NCI-H2107 treated with DMSO at 0.1 percent for 48 hours (cell line): Measurements from ENCODE around the gene SPON1.

Experiments
- DNase-seq: peaks from one replicate; lab custom pipeline; 2025; ENCODE audit not compliant: unreplicated experiment; lab: John Stamatoyannopoulos, UW

Gene SPON1

GRCh38 chr11:14184028-14184940, 221.8 kb downstream of the SPON1 start:
- no peak for DNase-seq

- DNase-seq: no peak
These were observed 222.9 kb downstream of the SPON1 start for GRCh38 chr11:14185461-14185860.

- no peak for DNase-seq
These were observed 223.7 kb downstream of the SPON1 start for GRCh38 chr11:14186046-14186775.

GRCh38 chr11:14189874-14190273, 227.4 kb downstream of the SPON1 start:
- DNase-seq: no peak

GRCh38 chr11:14190992-14191778, 228.7 kb downstream of the SPON1 start:
- no peak for DNase-seq

DNA sequence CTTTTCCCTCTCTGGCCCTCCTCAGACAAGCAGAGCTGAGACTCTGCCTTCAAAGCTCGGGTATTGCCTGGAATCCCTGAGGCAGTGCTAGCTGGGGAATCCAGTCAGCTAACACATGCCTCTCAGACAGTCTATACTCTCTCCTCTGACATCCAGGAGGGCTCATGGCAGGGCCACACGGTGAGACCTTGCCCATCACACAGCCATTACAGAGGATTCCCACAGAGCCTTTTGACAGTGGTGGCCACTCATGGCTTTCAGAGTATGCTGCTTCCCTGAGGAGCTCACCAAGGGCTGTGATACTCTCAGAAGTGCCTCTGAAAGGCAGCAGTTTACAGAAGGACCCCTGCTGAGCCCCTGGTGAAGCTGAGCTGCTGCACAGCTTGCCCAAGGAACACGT, 231.1 kb downstream of the SPON1 start:
- DNase-seq: no peak

DNA sequence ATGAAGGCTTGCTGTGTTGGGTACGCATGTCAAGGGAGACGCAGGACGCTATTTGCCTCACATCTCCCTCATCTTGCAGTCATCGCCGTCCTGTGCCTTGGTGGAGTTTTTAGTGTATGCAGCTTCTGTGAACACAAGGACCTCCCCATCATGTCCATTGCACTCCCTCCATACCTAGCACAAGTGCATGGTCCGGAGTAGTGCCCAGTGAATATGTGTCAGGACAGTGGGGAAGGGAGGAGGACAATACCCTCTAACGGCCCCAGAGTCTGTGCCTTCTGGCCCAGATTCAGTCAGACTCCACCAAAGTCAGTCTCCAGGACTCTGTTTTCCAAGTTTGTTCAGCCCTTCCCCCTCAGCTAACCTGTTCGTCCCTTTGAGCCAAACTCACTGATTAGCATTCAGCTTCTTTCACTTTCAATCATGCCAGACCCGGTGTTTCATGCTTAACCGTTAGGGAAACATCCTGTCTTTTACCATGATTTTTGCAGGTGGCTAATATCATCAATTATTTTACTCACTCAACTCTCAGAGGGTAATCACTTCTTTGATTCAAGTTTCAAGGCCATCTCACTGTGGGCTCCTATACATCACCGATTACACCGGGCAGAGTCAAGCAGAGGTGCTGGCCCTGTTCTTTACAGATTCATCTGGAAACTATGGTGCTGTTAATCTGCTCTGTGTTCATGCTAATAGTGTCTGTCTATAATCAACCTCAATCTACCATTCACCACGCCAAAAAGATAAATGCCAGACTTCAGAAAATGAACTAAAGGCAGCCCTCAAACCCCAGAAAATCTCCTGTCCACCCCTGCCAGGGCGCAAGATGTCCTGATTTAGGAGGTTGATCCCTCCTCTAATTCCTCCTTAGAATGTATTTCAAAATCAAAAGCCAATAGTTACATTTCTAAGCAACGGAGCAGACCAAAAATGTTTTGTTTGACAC, 240.0 kb downstream of the SPON1 start:
- DNase-seq: no peak

DNA sequence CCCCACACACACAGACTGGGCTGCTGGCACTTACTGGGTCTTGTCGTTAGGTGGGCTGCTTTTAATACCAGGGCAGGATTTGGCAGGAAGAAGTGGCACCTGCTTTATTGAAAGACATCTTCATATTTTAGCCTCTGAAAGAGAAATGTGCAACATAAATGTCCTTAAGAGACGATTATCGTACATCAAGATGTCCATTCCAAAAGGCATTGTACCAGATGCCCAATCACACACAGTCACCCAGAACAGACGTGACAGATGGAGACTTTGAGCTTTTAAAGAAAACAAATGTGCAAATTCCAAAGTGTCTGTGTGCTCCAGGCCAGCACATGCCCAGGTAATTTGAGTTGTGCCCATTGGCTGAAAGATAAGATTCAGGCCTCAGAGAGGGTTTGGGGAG, 240.8 kb downstream of the SPON1 start:
- no peak for DNase-seq

DNA sequence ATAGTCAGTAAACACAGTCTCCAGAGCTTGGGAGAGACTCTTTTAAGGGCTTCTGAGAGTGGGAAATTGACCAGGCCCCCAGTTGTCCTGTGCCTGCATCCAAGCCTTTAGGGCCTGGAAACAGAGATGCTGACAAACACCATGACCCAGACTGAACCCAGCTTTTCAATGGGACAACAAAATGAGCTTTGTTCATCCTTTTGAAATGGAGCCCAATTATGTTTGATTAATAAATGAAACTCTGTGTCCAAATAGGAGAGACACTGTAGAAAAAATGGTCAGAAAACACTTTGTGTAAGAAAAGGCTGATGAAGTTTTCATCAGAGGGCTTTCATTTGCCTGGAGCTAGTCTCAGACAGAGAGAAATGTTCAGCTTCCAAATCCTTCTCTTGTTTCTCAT, 250.5 kb downstream of the SPON1 start:
- DNase-seq: no peak

DNA sequence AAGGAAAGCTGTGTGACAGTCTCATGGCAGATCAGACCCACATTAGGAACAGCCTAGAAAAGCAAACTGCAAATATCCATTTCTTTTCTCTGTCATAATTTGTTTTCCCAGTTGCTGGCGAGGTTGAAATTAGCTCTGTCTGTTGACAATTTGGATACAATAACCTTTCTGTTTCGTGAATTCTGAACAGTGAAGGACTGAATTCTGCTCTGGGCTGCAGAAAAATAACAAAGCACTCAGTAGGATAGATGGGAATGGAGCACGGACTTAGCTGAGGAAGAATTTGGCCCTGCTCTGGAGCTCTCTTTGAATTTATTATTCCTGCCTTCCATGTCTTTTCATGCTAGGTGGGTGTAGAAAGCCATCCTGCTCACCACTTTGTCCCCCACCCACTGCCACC, 256.2 kb downstream of the SPON1 start:
- no peak for DNase-seq

- no peak for DNase-seq
These were observed 261.2 kb downstream of the SPON1 start for GRCh38 chr11:14223636-14224288.

DNA sequence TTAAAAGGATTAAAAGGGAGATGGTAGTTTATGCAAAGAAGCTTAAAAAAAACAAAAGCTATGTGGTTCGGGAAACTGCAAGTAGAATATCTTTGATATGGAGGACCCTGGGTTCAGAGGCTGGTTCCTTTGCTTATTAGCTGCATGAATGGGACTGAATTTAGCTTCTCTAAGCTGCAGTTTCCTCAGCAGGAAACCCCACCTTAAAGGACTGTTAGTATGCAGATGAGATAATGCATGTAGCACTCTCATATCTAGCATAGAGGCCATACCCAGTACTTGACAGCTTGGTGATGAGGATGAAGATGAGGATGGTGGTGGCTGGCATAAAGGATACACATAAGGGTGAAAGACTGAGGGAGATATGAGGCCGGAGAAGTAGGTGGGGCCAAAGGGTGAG, 261.9 kb downstream of the SPON1 start:
- no peak for DNase-seq

- no peak for DNase-seq
These were observed 263.1 kb downstream of the SPON1 start for GRCh38 chr11:14225666-14226065.

GRCh38 chr11:14228356-14228755, 265.8 kb downstream of the SPON1 start:
- no peak for DNase-seq

GRCh38 chr11:14229472-14229871, 266.9 kb downstream of the SPON1 start:
- DNase-seq: no peak

DNA sequence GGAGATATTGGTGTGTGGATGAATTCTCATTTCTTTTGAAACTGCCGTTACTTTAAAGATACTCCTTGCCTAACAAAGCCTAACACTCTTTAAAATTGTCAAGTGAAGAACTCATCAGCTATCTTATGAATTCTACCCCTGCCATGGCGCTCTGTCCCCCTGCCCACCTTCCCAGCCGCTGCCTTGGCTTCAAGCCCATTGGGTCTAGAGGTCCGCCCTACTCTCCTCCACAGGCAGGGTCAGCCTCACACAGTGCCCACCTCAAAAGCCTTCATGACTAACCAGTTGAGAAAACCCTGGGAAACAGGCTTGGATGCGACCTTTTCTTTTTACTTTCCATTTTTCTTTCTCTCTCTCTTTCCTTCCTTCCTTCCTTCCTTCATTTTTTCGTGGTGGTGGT, 267.9 kb downstream of the SPON1 start:
- no peak for DNase-seq

DNA sequence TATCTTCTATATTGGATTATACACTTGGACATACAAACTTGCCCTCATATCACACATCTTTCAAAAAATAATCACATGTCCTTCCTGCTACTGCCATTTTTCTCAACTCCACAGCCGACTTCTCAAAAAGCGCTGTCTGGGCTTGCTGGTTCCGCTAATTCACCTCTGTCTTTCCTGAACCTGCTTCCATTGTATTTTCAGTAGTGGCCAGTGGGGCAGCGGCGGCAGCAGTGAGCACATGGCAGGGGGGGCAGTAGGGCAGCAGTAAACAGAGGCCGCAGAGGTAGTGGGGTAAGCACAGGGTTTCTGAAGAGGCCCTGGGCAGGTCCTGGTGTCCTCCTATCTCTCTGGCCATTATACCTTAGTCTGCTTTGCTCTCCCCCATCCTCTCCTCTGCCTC, 270.1 kb downstream of the SPON1 start:
- no peak for DNase-seq

DNA sequence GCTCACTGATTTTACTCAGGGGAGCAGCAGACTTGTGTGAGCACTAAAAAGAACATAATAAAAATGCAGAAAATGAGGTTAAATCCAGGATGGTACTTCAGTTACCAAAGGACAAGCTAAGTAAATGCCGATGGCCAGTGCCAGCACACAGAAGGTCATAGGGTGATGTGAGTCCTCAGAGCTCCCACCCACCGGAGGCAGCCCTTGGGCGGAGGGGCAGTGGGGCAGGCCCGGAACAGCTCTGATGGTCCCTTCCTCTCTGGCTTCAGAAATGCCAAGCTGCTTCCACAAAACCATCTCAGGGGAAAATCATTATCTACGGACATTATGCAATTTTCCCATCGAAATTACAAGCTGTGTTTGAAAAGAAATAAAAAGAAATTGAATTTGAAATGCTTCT, 271.9 kb downstream of the SPON1 start:
- DNase-seq: no peak

- no peak for DNase-seq
These were observed 273.2 kb downstream of the SPON1 start for GRCh38 chr11:14235701-14236100.

DNA sequence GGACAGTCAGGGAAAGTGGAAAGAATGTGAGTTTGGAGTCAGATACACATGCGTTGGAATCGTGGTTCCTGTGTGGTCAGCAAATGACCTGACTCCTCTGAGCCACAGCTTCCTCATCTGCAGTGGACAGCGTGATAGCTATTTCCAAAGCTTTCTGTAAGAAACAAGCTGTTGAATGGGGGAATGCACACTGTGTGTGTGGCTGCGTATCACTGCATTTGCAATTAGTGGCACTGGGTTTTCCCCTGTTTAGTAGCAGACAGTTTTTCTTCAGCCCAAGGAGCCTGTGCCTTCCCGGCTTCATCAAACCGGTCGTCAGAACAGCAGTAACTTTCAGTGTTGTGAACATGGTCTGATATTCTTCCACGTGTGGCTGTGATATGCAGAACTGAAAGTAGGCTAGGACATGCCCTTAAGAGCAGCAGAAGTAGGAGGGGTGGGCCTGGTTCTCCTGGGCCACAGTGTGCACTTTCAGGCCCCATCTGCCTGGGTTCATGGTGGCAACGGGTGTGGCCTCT, 275.0 kb downstream of the SPON1 start:
- no peak for DNase-seq
